ENCODE results near the gene GAREM2.

Gene GAREM2

GRCh38 chr2:26157580-26157979, 15.3 kb upstream of the GAREM2 start:
- Histone ChIP-seq H3K14ac (ENCODE audit: low read length in 2 of 2) (no peak overlapping the region), H3K9ac (ENCODE audit: low read length) (no peak overlapping the region), H4K8ac (ENCODE audit: low read length) (no peak overlapping the region), H4K91ac (ENCODE audit: low read length) (no peak overlapping the region), H3K23ac (ENCODE audit: low read length in 2 of 2) (no peak overlapping the region), H3K4me2 (ENCODE audit: low read length, poor library complexity, severe bottlenecking) (no peak overlapping the region), H3K79me1 (replicated peaks; ENCODE audit: low read length, poor library complexity, severe bottlenecking) (no peaks in the 10 kb centered on the region), H3K4ac (ENCODE audit: low read depth in 1 of 2, low read length in 2 of 2) (no peak overlapping the region), H3K4me3 (ENCODE audit: insufficient read depth in 1 of 2, low read depth in 1 of 2, low read length in 2 of 2) (no peak overlapping the region), H2AK5ac (ENCODE audit: low read length, severe bottlenecking) (no peak overlapping the region), H2BK12ac (ENCODE audit: low read length in 2 of 2) (no peak overlapping the region), H3K18ac (ENCODE audit: low read depth in 1 of 2, low read length in 2 of 2) (no peak overlapping the region), H3K4me1 (ENCODE audit: control insufficient read depth, insufficient read depth, low read depth, low read length) (no peaks in the 10 kb centered on the region), H3K27me3 (ENCODE audit: control insufficient read depth in 1 of 2, insufficient read depth in 1 of 2, low read length in 2 of 2) (peaks cover 0 to 3% of the 10 kb centered on the region in 2 experiments), H2BK15ac (ENCODE audit: low read depth, poor library complexity, severe bottlenecking) (no peak overlapping the region), H3K9me3 (ENCODE audit: control insufficient read depth, low read length) (peaks cover 9% of the 10 kb centered on the region), H3K36me3 (ENCODE audit: control insufficient read depth in 1 of 2, insufficient read depth in 2 of 2, low read depth in 1 of 2, low read length in 2 of 2) (no peaks in the 10 kb centered on the region), H2BK5ac (ENCODE audit: low read depth, low read length, poor library complexity, severe bottlenecking) (no peak overlapping the region), H2AFZ (ENCODE audit: low read depth, low read length) (no peak overlapping the region), H3K27ac (ENCODE audit: low read length, poor library complexity, severe bottlenecking) (no peak overlapping the region), H2BK120ac (ENCODE audit: low read depth, low read length) (no peak overlapping the region)
- 94% methylated on average over 5 of the region's 5 CpGs for WGBS
- no peak for DNase-seq

GRCh38 chr2:26161926-26162325, 11.0 kb upstream of the GAREM2 start:
- H3K27ac ChIP-seq (ENCODE audit: low read length, poor library complexity, severe bottlenecking) = no peak overlapping the region
- H4K8ac ChIP-seq (ENCODE audit: low read length) = no peak overlapping the region
- no peak overlapping the region for H4K91ac ChIP-seq (ENCODE audit: low read length)
- no peak overlapping the region for H3K18ac ChIP-seq (ENCODE audit: low read depth in 1 of 2, low read length in 2 of 2)
- no peak overlapping the region for H2BK12ac ChIP-seq (ENCODE audit: low read length in 2 of 2)
- H3K4me1 ChIP-seq (ENCODE audit: control insufficient read depth, insufficient read depth, low read depth, low read length) = no peaks in the 10 kb centered on the region
- no peaks in the 10 kb centered on the region for H3K9me3 ChIP-seq (ENCODE audit: control insufficient read depth, low read length)
- no peak for DNase-seq
- no peak overlapping the region for H3K4me2 ChIP-seq (ENCODE audit: low read length, poor library complexity, severe bottlenecking)
- no peak overlapping the region for H2BK5ac ChIP-seq (ENCODE audit: low read depth, low read length, poor library complexity, severe bottlenecking)
- no peak overlapping the region for H2AK5ac ChIP-seq (ENCODE audit: low read length, severe bottlenecking)
- H3K14ac ChIP-seq (ENCODE audit: low read length in 2 of 2) = no peak overlapping the region
- H3K79me1 ChIP-seq (replicated peaks; ENCODE audit: low read length, poor library complexity, severe bottlenecking) = no peaks in the 10 kb centered on the region
- H3K27me3 ChIP-seq (ENCODE audit: control insufficient read depth in 1 of 2, insufficient read depth in 1 of 2, low read length in 2 of 2) = no peaks in the 10 kb centered on the region
- no peak overlapping the region for H3K4ac ChIP-seq (ENCODE audit: low read depth in 1 of 2, low read length in 2 of 2)
- H2AFZ ChIP-seq (ENCODE audit: low read depth, low read length) = no peak overlapping the region
- WGBS = 93% methylated on average over 7 of the region's 7 CpGs
- H2BK15ac ChIP-seq (ENCODE audit: low read depth, poor library complexity, severe bottlenecking) = no peak overlapping the region
- H2BK120ac ChIP-seq (ENCODE audit: low read depth, low read length) = no peak overlapping the region
- no peaks in the 10 kb centered on the region for H3K36me3 ChIP-seq (ENCODE audit: control insufficient read depth in 1 of 2, insufficient read depth in 2 of 2, low read depth in 1 of 2, low read length in 2 of 2)
- no peak overlapping the region for H3K9ac ChIP-seq (ENCODE audit: low read length)
- no peak overlapping the region for H3K23ac ChIP-seq (ENCODE audit: low read length in 2 of 2)
- no peak overlapping the region for H3K4me3 ChIP-seq (ENCODE audit: insufficient read depth in 1 of 2, low read depth in 1 of 2, low read length in 2 of 2)

DNA sequence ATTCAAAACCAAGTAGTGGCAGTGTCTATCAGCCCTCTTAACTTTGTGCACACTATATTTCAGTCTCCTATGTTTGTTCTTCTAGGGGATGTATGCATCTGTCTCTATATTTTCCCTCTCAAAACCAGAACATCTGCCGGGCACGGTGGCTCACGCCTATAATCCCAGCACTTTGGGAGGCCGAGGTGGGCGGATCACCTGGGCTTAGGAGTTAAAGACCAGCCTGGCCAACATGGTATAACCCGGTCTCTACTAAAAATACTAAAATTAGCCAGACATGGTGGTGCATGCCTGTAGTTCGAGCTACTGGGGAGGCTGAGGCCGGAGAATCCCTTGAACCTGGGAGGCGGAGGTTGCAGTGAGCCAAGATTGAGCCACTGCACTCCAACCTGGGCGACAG, 9.9 kb upstream of the GAREM2 start:
- H4K8ac ChIP-seq (ENCODE audit: low read length) = no peak overlapping the region
- H3K36me3 ChIP-seq (ENCODE audit: control insufficient read depth in 1 of 2, insufficient read depth in 2 of 2, low read depth in 1 of 2, low read length in 2 of 2) = no peaks in the 10 kb centered on the region
- 97% methylated on average over 10 of the region's 10 CpGs for WGBS

GRCh38 chr2:26164231-26164630, 8.7 kb upstream of the GAREM2 start:
- Histone ChIP-seq H2BK5ac (ENCODE audit: low read depth, low read length, poor library complexity, severe bottlenecking) (no peak overlapping the region), H4K91ac (ENCODE audit: low read length) (no peak overlapping the region), H3K4ac (ENCODE audit: low read depth in 1 of 2, low read length in 2 of 2) (no peak overlapping the region), H3K36me3 (ENCODE audit: control insufficient read depth in 1 of 2, insufficient read depth in 2 of 2, low read depth in 1 of 2, low read length in 2 of 2) (no peaks in the 10 kb centered on the region), H4K8ac (ENCODE audit: low read length) (no peak overlapping the region), H3K27ac (ENCODE audit: low read length, poor library complexity, severe bottlenecking) (no peak overlapping the region), H3K4me3 (ENCODE audit: insufficient read depth in 1 of 2, low read depth in 1 of 2, low read length in 2 of 2) (no peak overlapping the region), H2BK15ac (ENCODE audit: low read depth, poor library complexity, severe bottlenecking) (no peak overlapping the region), H3K23ac (ENCODE audit: low read length in 2 of 2) (no peak overlapping the region), H3K79me1 (replicated peaks; ENCODE audit: low read length, poor library complexity, severe bottlenecking) (no peaks in the 10 kb centered on the region), H3K4me2 (ENCODE audit: low read length, poor library complexity, severe bottlenecking) (no peak overlapping the region), H2BK120ac (ENCODE audit: low read depth, low read length) (no peak overlapping the region), H3K27me3 (ENCODE audit: control insufficient read depth in 1 of 2, insufficient read depth in 1 of 2, low read length in 2 of 2) (no peaks in the 10 kb centered on the region), H2AFZ (ENCODE audit: low read depth, low read length) (no peak overlapping the region), H3K4me1 (ENCODE audit: control insufficient read depth, insufficient read depth, low read depth, low read length) (no peaks in the 10 kb centered on the region), H2AK5ac (ENCODE audit: low read length, severe bottlenecking) (no peak overlapping the region), H2BK12ac (ENCODE audit: low read length in 2 of 2) (no peak overlapping the region), H3K14ac (ENCODE audit: low read length in 2 of 2) (no peak overlapping the region), H3K9me3 (ENCODE audit: control insufficient read depth, low read length) (no peaks in the 10 kb centered on the region), H3K9ac (ENCODE audit: low read length) (no peak overlapping the region), H3K18ac (ENCODE audit: low read depth in 1 of 2, low read length in 2 of 2) (no peak overlapping the region)
- WGBS = 71% methylated on average over 1 of the region's 1 CpG
- no peak for DNase-seq

More for the DNA sequence above, 9.9 kb upstream of the GAREM2 start:
- H2BK12ac ChIP-seq (ENCODE audit: low read length in 2 of 2) = no peak overlapping the region
- H3K18ac ChIP-seq (ENCODE audit: low read depth in 1 of 2, low read length in 2 of 2) = no peak overlapping the region
- H2AK5ac ChIP-seq (ENCODE audit: low read length, severe bottlenecking) = no peak overlapping the region
- no peaks in the 10 kb centered on the region for H3K27me3 ChIP-seq (ENCODE audit: control insufficient read depth in 1 of 2, insufficient read depth in 1 of 2, low read length in 2 of 2)
- H2BK5ac ChIP-seq (ENCODE audit: low read depth, low read length, poor library complexity, severe bottlenecking) = no peak overlapping the region
- no peak overlapping the region for H3K4me3 ChIP-seq (ENCODE audit: insufficient read depth in 1 of 2, low read depth in 1 of 2, low read length in 2 of 2)
- no peak overlapping the region for H2BK15ac ChIP-seq (ENCODE audit: low read depth, poor library complexity, severe bottlenecking)
- H3K9ac ChIP-seq (ENCODE audit: low read length) = no peak overlapping the region
- no peaks in the 10 kb centered on the region for H3K4me1 ChIP-seq (ENCODE audit: control insufficient read depth, insufficient read depth, low read depth, low read length)
- H3K4ac ChIP-seq (ENCODE audit: low read depth in 1 of 2, low read length in 2 of 2) = no peak overlapping the region
- H2AFZ ChIP-seq (ENCODE audit: low read depth, low read length) = no peak overlapping the region
- no peak overlapping the region for H3K23ac ChIP-seq (ENCODE audit: low read length in 2 of 2)
- no peaks in the 10 kb centered on the region for H3K9me3 ChIP-seq (ENCODE audit: control insufficient read depth, low read length)
- H3K4me2 ChIP-seq (ENCODE audit: low read length, poor library complexity, severe bottlenecking) = no peak overlapping the region
- H3K27ac ChIP-seq (ENCODE audit: low read length, poor library complexity, severe bottlenecking) = no peak overlapping the region
- no peak overlapping the region for H3K14ac ChIP-seq (ENCODE audit: low read length in 2 of 2)
- DNase-seq = no peak
- no peak overlapping the region for H2BK120ac ChIP-seq (ENCODE audit: low read depth, low read length)
- no peaks in the 10 kb centered on the region for H3K79me1 ChIP-seq (replicated peaks; ENCODE audit: low read length, poor library complexity, severe bottlenecking)
- H4K91ac ChIP-seq (ENCODE audit: low read length) = no peak overlapping the region

Data from mesenchymal stem cell (in vitro differentiated cells and primary cell).